GM20000 (cell line): Measurements from ENCODE around the gene ENTPD6.

Experiments
- DNase-seq: peaks from one replicate; pipeline ENCODE4 v3.0.0; 2012; ENCODE audit warnings: low spot score
- CTCF ChIP-seq: IDR thresholded peaks from 2 replicates; pipeline ENCODE4 v1.5.1; 2012; ENCODE audit warnings: mild to moderate bottlenecking, control low read depth; ENCODE audit errors: extremely low read depth, missing control alignments

The ENTPD6 gene

GRCh38 chr20:25197870-25198190 is 2.3 kb downstream of the ENTPD6 start:
- no peak for DNase-seq
- no peak for TF ChIP-seq CTCF

- no peak for TF ChIP-seq CTCF
- DNase-seq, result no peak
Observed at GRCh38 chr20:25198663-25199383, 3.3 kb downstream of the ENTPD6 start.

GRCh38 chr20:25199473-25200260 is 4.2 kb downstream of the ENTPD6 start:
- TF ChIP-seq CTCF, result no peak
- no peak for DNase-seq

GRCh38 chr20:25203089-25203488 is 7.6 kb downstream of the ENTPD6 start:
- no peak for TF ChIP-seq CTCF
- DNase-seq, result no peak

- DNase-seq, result no peak
Observed at GRCh38 chr20:25203871-25204320, 8.4 kb downstream of the ENTPD6 start.

GRCh38 chr20:25204550-25205276 is 9.2 kb downstream of the ENTPD6 start:
- TF ChIP-seq CTCF, result no peak
- no peak for DNase-seq

More at GRCh38 chr20:25203871-25204320, 8.4 kb downstream of the ENTPD6 start:
- no peak for TF ChIP-seq CTCF
